Measurements from ENCODE around the gene ELK1.

ELK1 gene

DNA sequence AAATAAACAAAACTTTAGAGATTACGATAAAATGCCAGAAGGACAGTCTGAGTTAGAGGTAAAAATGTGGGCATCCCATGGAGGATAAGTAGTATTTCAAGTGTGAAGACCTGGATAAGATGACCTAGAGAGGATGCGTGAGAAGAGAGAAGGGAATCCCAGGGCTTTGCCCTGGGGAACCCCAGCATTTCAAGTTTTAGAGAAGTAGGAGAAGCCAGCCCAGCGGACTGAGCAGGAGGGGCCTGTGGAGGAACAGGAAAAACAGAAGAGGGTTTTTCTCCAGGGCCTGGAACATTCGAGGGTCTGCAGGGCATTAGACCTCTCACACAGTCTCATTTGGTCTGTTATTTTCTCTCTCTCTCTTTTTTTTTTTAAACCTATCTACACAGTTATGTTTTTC lies 17.7 kb downstream of the ELK1 start:
- Histone ChIP-seq H3K27me3 (ENCODE audit: control insufficient read depth in 5 of 5, insufficient read depth in 4 of 5, low read length in 5 of 5) (peaks cover 0 to 8% (median 0%) of the 10 kb centered on the region in 5 donors), H3K27ac (ENCODE audit: low read depth, low read length) (no peak overlapping the region), H3K9me3 (ENCODE audit: control insufficient read depth in 5 of 5, low read length in 5 of 5) (no peaks in the 10 kb centered on the region), H3K4me1 (ENCODE audit: control insufficient read depth in 5 of 5, insufficient read depth in 5 of 5, low read length in 5 of 5) (peaks cover 0 to 9% (median 3%) of the 10 kb centered on the region in 5 donors), H3K36me3 (ENCODE audit: control insufficient read depth in 5 of 5, insufficient read depth in 5 of 5, low read length in 5 of 5) (peaks cover 0 to 26% (median 15%) of the 10 kb centered on the region in 5 donors), H3K4me3 (ENCODE audit: low read depth in 1 of 5, low read length in 5 of 5) (no peak overlapping the region), H3K9ac (ENCODE audit: low read length in 5 of 5) (no peak overlapping the region)

DNA sequence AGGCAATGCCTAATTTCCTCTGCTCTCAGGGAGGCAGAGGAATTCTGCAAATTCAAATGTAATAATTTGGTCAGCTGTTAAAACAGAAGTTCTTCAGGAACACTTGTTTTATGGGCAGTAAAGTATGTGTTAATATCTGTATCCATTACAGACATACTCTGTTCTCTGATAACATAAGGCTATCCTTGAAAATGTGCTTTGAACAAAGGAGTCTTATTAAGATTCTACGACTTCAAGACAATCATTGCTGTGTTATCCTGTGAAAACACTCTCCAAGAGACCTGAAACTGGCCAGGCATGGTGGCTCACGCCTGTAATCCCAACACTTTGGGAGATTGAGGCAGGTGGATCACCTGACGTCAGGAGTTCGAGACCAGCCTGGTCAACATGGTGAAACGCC lies 18.7 kb downstream of the ELK1 start:
- no peak overlapping the region for H3K9ac ChIP-seq (ENCODE audit: low read length in 5 of 5)
- H3K4me3 ChIP-seq (ENCODE audit: low read depth in 1 of 5, low read length in 5 of 5) = no peak overlapping the region
- H3K36me3 ChIP-seq (ENCODE audit: control insufficient read depth in 5 of 5, insufficient read depth in 5 of 5, low read length in 5 of 5) = peaks cover 0 to 16% (median 12%) of the 10 kb centered on the region in 5 donors
- H3K9me3 ChIP-seq (ENCODE audit: control insufficient read depth in 5 of 5, low read length in 5 of 5) = no peaks in the 10 kb centered on the region
- no peak overlapping the region for H3K27ac ChIP-seq (ENCODE audit: low read depth, low read length)
- H3K27me3 ChIP-seq (ENCODE audit: control insufficient read depth in 5 of 5, insufficient read depth in 4 of 5, low read length in 5 of 5) = peaks cover 0 to 8% (median 4%) of the 10 kb centered on the region in 5 donors
- H3K4me1 ChIP-seq (ENCODE audit: control insufficient read depth in 5 of 5, insufficient read depth in 5 of 5, low read length in 5 of 5) = peaks cover 0 to 9% (median 3%) of the 10 kb centered on the region in 5 donors

DNA sequence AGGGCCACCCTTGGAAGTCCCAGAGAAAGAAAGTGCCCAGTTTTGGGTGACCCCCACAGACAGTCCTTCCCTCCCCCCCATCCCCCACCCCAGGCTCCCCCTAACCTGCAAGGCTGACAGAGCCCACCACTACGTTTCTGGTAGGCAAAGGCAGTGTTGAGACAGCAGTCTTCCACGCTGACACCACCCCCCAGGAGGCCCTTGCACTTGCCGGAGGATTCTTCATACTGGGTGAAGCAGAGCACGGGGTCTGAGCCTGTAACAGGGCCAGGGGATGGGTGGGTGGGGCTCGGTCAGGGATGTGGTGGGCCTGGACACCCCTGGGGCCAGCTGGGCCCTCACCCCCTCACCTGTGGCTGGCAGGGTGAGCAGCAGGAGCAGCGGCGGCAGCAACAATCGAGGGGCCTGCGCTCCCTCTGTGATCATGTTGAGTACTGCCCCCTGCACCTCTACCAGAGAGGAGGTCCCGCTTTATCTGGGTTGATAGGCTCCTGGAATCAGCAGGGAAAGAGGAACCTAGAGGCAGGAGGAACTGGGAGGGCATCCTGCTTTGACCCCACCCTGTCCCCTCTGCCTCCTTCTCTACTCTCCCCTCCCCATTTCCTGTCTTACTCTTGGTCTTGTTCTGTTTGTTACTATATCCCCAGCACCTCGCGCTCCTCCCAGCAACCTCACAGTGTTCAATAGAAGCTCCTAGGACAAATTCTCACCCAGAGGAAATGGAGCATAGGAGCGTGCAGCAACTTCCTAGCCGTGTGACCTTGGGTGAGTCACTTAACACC lies 20.8 kb downstream of the ELK1 start, which contains the start of gene CFP:
Gene CFP, minus strand, starts transcription at position 512 of the 782 bp plus-strand sequence. Its CDS starts 86 bp downstream, at position 426.
- H3K9ac ChIP-seq (ENCODE audit: low read length in 5 of 5) = no peak within 1 kb of the TSS
- H3K27me3 ChIP-seq (ENCODE audit: control insufficient read depth in 5 of 5, insufficient read depth in 4 of 5, low read length in 5 of 5) = peaks cover 0 to 13% (median 4%) of the 10 kb centered on the region in 5 donors
- peaks cover 0 to 4% (median 2%) of the 10 kb centered on the region in 5 donors for H3K36me3 ChIP-seq (ENCODE audit: control insufficient read depth in 5 of 5, insufficient read depth in 5 of 5, low read length in 5 of 5)
- H3K9me3 ChIP-seq (ENCODE audit: control insufficient read depth in 5 of 5, low read length in 5 of 5) = no peaks in the 10 kb centered on the region
- H3K4me1 ChIP-seq (ENCODE audit: control insufficient read depth in 5 of 5, insufficient read depth in 5 of 5, low read length in 5 of 5) = peaks cover 0 to 9% (median 3%) of the 10 kb centered on the region in 5 donors
- H3K27ac ChIP-seq (ENCODE audit: low read depth, low read length) = no peak within 1 kb of the TSS
- peak within 1 kb of the TSS in 1 of 5 donors; percentile 15 for H3K4me3 ChIP-seq (ENCODE audit: low read depth in 1 of 5, low read length in 5 of 5)

DNA sequence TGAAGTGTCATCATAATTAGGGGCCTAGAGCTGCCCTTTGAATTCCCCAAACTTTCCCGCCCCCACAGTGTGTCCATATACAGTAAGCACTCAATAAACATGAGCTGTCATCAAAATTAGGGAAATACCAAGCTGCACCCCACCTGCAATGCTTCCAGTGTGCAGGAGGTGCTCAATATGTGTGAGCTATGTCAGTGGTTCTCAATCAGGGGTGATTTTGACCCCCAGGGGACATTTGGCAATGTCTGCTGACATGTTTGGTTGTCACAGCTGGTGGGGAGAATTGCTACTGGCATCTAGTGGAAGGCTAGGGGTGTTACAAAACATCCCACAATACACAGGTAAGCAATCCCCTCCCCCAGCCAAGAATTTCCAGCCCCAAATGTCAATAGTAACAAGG lies 21.4 kb downstream of the ELK1 start:
- Histone ChIP-seq H3K9ac (ENCODE audit: low read length in 5 of 5) (no peak overlapping the region), H3K36me3 (ENCODE audit: control insufficient read depth in 5 of 5, insufficient read depth in 5 of 5, low read length in 5 of 5) (no peaks in the 10 kb centered on the region), H3K4me3 (ENCODE audit: low read depth in 1 of 5, low read length in 5 of 5) (no peak overlapping the region), H3K9me3 (ENCODE audit: control insufficient read depth in 5 of 5, low read length in 5 of 5) (peaks cover 0 to 3% (median 0%) of the 10 kb centered on the region in 5 donors), H3K27ac (ENCODE audit: low read depth, low read length) (no peak overlapping the region), H3K4me1 (ENCODE audit: control insufficient read depth in 5 of 5, insufficient read depth in 5 of 5, low read length in 5 of 5) (peaks cover 0 to 10% (median 3%) of the 10 kb centered on the region in 5 donors), H3K27me3 (ENCODE audit: control insufficient read depth in 5 of 5, insufficient read depth in 4 of 5, low read length in 5 of 5) (peaks cover 0 to 16% (median 5%) of the 10 kb centered on the region in 5 donors)

DNA sequence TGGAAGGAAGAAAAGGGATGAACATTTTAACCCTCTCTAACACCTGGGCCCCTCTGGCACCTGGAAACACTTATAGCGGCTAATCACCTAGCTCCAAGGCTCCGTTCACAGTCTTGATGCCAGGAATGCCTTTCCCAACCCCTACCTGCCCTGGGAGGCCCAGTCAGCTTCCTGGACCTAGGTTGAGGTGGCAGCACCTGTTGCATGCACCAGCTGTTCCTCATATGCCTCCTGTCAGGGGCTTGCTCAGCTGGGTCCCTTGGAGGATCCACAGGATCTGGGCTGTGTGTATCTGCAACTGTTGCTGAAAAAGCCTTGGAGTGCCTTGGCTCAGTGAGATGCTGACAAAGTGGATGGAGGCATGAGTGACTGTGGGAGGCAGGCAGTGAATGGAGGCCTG lies 25.0 kb downstream of the ELK1 start:
- Histone ChIP-seq H3K9ac (ENCODE audit: low read length in 5 of 5) (no peak overlapping the region), H3K4me1 (ENCODE audit: control insufficient read depth in 5 of 5, insufficient read depth in 5 of 5, low read length in 5 of 5) (peaks cover 0 to 13% (median 4%) of the 10 kb centered on the region in 5 donors), H3K36me3 (ENCODE audit: control insufficient read depth in 5 of 5, insufficient read depth in 5 of 5, low read length in 5 of 5) (no peaks in the 10 kb centered on the region), H3K9me3 (ENCODE audit: control insufficient read depth in 5 of 5, low read length in 5 of 5) (peaks cover 0 to 10% (median 0%) of the 10 kb centered on the region in 5 donors), H3K27me3 (ENCODE audit: control insufficient read depth in 5 of 5, insufficient read depth in 4 of 5, low read length in 5 of 5) (peaks cover 0 to 29% (median 13%) of the 10 kb centered on the region in 5 donors), H3K27ac (ENCODE audit: low read depth, low read length) (no peak overlapping the region), H3K4me3 (ENCODE audit: low read depth in 1 of 5, low read length in 5 of 5) (no peak overlapping the region)

DNA sequence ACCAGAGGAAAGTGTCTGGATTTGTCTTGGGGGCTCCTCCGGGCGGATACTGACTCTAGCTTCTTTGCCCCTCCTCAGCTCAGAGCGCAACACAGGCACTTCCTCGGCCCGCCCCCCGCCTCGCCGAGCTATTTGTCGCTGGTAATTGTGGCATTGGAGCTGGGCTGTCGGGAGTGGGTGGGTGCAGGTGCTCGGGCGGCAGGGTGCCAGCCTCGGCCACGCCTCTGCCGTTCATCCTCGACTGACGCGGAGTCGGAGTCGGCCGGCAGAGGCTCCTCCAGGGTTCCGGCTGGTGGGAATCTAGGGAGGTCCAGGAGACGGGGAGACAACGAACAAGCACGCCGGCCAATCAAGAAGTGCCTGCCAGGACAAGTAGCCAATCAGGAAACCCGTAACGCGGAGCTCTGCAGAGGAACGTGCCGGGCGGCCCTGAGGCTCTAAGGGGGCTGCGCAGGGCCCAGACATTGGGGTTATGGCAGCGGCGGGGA lies 26.8 kb downstream of the ELK1 start:
- peak overlapping the region in 2 of 5 donors; percentile 21 to 24 for H3K4me3 ChIP-seq (ENCODE audit: low read depth in 1 of 5, low read length in 5 of 5)
- peaks cover 0 to 10% (median 0%) of the 10 kb centered on the region in 5 donors for H3K9me3 ChIP-seq (ENCODE audit: control insufficient read depth in 5 of 5, low read length in 5 of 5)
- H3K9ac ChIP-seq (ENCODE audit: low read length in 5 of 5) = no peak overlapping the region
- H3K27ac ChIP-seq (ENCODE audit: low read depth, low read length) = no peak overlapping the region
- no peaks in the 10 kb centered on the region for H3K36me3 ChIP-seq (ENCODE audit: control insufficient read depth in 5 of 5, insufficient read depth in 5 of 5, low read length in 5 of 5)
- peaks cover 0 to 29% (median 15%) of the 10 kb centered on the region in 5 donors for H3K27me3 ChIP-seq (ENCODE audit: control insufficient read depth in 5 of 5, insufficient read depth in 4 of 5, low read length in 5 of 5)
- H3K4me1 ChIP-seq (ENCODE audit: control insufficient read depth in 5 of 5, insufficient read depth in 5 of 5, low read length in 5 of 5) = peaks cover 0 to 10% (median 0%) of the 10 kb centered on the region in 5 donors

DNA sequence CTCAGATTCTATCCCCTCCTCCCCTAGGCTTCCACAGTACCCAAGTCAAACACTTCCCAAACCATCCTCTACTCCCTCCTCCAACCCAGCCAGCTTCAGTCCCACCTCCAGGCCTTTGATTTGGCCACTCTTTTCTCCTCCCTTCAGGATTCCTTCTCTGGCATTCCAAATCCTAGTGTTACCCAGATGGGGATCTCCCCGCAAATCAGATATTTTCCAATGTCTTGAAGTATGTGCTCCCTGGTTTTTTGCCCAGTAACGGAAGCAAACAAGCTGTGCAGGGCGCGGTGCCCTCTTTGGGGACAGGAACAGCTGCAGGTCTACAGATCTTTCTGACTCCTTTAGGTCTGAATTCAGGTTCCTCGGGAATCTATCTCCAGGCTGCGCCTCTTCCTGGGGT lies 28.5 kb downstream of the ELK1 start:
- Histone ChIP-seq H3K9me3 (ENCODE audit: control insufficient read depth in 5 of 5, low read length in 5 of 5) (peaks cover 0 to 10% (median 0%) of the 10 kb centered on the region in 5 donors), H3K27me3 (ENCODE audit: control insufficient read depth in 5 of 5, insufficient read depth in 4 of 5, low read length in 5 of 5) (peaks cover 0 to 27% (median 14%) of the 10 kb centered on the region in 5 donors), H3K9ac (ENCODE audit: low read length in 5 of 5) (no peak overlapping the region), H3K4me1 (ENCODE audit: control insufficient read depth in 5 of 5, insufficient read depth in 5 of 5, low read length in 5 of 5) (peaks cover 0 to 10% (median 0%) of the 10 kb centered on the region in 5 donors), H3K4me3 (ENCODE audit: low read depth in 1 of 5, low read length in 5 of 5) (no peak overlapping the region), H3K36me3 (ENCODE audit: control insufficient read depth in 5 of 5, insufficient read depth in 5 of 5, low read length in 5 of 5) (no peaks in the 10 kb centered on the region), H3K27ac (ENCODE audit: low read depth, low read length) (no peak overlapping the region)

DNA sequence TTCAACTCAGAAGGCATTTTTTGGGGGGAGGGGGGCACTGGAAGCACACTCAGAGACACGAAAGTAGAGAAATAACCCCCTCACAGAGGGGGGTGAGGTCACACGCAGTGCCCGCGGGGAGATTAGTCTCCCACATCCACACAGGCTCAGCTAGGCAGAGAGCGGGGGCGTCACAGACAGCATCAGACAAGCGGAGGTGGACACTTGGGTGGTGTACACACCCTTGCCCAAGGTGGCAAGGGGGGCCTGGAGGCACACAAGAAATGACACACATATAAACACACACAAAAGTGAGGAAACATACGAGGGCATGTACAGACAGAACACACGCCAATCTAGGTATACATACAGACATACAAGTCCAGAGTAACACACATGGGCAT lies 30.1 kb downstream of the ELK1 start:
- Histone ChIP-seq H3K9ac (ENCODE audit: low read length in 5 of 5) (no peak overlapping the region), H3K27me3 (ENCODE audit: control insufficient read depth in 5 of 5, insufficient read depth in 4 of 5, low read length in 5 of 5) (peaks cover 0 to 27% (median 13%) of the 10 kb centered on the region in 5 donors), H3K4me3 (ENCODE audit: low read depth in 1 of 5, low read length in 5 of 5) (no peak overlapping the region), H3K36me3 (ENCODE audit: control insufficient read depth in 5 of 5, insufficient read depth in 5 of 5, low read length in 5 of 5) (no peaks in the 10 kb centered on the region), H3K9me3 (ENCODE audit: control insufficient read depth in 5 of 5, low read length in 5 of 5) (peaks cover 0 to 10% (median 0%) of the 10 kb centered on the region in 5 donors), H3K27ac (ENCODE audit: low read depth, low read length) (no peak overlapping the region), H3K4me1 (ENCODE audit: control insufficient read depth in 5 of 5, insufficient read depth in 5 of 5, low read length in 5 of 5) (peaks cover 0 to 10% (median 0%) of the 10 kb centered on the region in 5 donors)

DNA sequence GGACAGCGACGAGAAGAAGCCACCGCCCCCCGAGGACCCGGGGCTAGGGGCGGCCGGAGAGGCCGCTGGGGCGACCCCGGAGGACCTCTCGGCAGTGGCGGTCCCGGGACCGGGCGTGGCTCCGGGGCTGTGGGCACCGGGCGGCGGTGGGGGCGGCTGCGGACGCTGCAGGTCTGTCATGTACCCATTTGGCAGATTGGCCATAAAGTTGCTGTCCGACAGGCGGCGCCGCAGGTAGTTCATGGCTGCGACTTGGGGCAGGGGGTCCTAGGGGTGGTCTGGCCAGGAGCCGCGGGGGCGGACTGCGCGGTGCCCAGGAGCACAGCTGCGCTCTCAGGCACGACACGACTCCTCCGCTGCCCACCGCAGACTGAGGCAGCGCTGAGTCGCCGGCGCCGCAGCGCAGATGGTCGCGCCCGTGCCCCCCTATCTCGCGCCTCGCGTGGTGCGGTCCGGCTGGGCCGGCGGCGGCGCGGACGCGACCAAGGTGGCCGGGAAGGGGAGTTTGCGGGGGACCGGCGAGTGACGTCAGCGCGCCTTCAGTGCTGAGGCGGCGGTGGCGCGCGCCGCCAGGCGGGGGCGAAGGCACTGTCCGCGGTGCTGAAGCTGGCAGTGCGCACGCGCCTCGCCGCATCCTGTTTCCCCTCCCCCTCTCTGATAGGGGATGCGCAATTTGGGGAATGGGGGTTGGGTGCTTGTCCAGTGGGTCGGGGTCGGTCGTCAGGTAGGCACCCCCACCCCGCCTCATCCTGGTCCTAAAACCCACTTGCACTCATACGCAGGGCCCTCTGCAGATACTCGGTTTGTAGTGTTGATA lies 30.7 kb downstream of the ELK1 start, which contains the start of gene SYN1:
Gene SYN1, minus strand, starts transcription at position 372 of the 817 bp plus-strand sequence. Its CDS starts 129 bp downstream, at position 243.
- no peaks in the 10 kb centered on the region for H3K36me3 ChIP-seq (ENCODE audit: control insufficient read depth in 5 of 5, insufficient read depth in 5 of 5, low read length in 5 of 5)
- H3K9ac ChIP-seq (ENCODE audit: low read length in 5 of 5) = no peak within 1 kb of the TSS
- H3K4me1 ChIP-seq (ENCODE audit: control insufficient read depth in 5 of 5, insufficient read depth in 5 of 5, low read length in 5 of 5) = peaks cover 0 to 10% (median 0%) of the 10 kb centered on the region in 5 donors
- no peak within 1 kb of the TSS for H3K27ac ChIP-seq (ENCODE audit: low read depth, low read length)
- peak within 1 kb of the TSS in 2 of 5 donors; percentile 44 to 62 for H3K4me3 ChIP-seq (ENCODE audit: low read depth in 1 of 5, low read length in 5 of 5)
- H3K9me3 ChIP-seq (ENCODE audit: control insufficient read depth in 5 of 5, low read length in 5 of 5) = peaks cover 0 to 10% (median 0%) of the 10 kb centered on the region in 5 donors
- H3K27me3 ChIP-seq (ENCODE audit: control insufficient read depth in 5 of 5, insufficient read depth in 4 of 5, low read length in 5 of 5) = peaks cover 0 to 26% (median 13%) of the 10 kb centered on the region in 5 donors
